HG02943 (cell line): Measurements from ENCODE around the gene BRAT1.

Source experiments
- ATAC-seq: cut with Tn5 transposase; IDR thresholded peaks from one replicate; pipeline ENCODE4 v1.9.1; 2021; ENCODE audit warnings: mild to moderate bottlenecking, low read depth, moderate library complexity; ENCODE audit not compliant: unreplicated experiment

The BRAT1 gene

GRCh38 chr7:2586326-2587020 is 31.1 kb upstream of the BRAT1 start:
- no peak for ATAC-seq

DNA sequence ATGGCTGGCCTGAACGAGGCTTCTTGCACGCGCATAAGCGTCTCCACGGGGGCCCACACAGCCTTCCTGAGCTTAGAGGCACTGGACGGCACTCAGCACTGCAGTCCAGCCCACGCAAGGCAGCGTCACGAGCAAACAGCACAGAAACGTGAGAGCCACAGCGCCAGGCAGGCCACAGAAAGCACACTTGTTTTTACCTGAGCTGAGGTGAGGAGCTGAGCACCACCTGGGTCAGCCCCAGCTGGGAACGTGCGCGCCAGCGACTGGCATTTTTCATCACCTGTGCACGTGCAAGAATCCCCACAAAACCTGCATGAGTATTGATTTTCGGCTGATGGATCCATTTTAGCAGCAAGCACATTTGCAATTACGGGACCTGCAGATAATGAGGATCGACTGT is 30.1 kb upstream of the BRAT1 start:
- ATAC-seq = no peak

GRCh38 chr7:2583798-2584580 is 28.7 kb upstream of the BRAT1 start:
- no peak for ATAC-seq

GRCh38 chr7:2582006-2582735 is 26.8 kb upstream of the BRAT1 start:
- no peak for ATAC-seq

DNA sequence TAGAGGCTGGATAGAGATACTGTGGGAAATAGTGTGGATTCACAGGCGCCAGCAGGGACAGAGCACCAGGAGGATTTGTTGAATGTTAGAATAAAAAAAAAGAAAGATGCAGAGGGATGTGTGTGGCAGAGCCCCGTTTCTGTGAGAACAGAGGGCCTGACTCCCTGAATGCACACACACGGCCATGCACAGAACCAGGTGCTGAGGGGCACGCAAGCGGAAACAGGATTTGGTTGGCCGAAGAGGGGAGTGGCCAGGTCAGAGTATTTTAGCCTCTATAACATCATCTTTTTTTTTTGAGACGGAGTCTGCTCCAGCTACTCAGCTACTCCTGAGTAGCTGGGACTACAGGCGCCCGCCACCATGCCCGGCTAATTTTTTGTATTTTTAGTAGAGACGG is 25.3 kb upstream of the BRAT1 start:
- no peak for ATAC-seq

DNA sequence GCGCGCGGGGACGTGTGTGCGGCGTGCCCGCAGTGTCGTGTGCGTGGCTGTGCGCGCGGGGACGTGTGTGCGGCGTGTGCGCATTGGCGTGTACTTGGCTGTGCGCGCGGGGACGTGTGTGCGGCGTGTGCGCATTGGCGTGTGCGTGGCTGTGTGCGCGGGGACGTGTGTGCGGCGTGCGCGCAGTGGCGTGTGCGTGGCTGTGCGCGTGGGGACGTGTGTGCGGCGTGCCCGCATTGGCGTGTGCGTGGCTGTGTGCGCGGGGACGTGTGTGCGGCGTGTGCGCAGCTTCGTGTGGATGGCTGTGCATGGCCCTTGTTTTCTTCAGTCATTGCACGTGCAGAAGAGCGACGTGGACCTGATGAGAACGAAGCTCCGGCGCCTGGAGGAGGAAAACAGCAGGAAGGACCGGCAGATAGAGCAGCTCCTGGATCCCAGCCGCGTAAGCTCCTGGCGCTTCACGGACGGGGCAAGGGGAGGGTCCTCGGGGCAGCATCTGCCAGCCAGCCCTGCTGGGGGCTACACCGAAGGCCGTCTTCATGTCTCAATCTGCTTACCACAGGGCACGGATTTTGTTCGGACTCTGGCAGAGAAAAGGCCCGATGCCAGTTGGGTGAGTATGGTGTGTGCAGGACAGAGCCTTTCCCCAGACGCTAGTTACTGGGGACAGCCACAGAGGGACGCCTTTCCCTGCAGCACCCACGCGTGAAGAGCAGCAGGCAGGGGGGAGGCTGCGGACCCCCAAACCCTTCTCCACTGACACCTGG is 22.8 kb upstream of the BRAT1 start:
- no peak for ATAC-seq

GRCh38 chr7:2576742-2577491 is 21.6 kb upstream of the BRAT1 start:
- no peak for ATAC-seq

DNA sequence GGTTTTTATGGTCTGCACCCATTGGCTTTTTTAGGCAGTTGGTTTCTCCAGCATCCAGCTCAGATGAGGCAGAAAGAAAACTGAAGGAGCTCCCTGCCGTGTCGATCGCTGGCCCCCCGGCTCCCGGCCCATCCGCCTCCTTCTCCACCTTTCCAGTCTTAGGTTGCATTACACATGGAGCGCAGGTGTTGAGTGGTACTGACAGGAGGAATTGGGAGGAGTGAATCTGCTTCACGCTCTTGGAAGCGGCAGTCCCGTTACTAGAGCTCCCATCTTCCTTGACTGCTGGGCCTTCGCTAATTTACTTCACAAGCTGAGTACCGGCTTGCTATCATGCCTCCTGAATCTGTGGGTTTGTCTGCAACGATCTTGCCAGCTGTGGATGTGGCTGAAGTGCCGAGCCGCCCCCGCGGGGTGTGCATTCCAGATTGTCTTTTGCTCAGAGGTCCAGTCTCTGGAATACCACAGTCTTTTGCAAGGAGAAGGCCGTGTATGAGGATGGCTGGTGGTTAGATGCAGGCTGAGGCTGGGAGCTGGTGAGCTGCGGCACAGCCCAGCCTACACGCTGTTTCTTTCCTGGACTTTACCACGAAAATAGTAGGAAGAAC is 20.5 kb upstream of the BRAT1 start:
- ATAC-seq = no peak

DNA sequence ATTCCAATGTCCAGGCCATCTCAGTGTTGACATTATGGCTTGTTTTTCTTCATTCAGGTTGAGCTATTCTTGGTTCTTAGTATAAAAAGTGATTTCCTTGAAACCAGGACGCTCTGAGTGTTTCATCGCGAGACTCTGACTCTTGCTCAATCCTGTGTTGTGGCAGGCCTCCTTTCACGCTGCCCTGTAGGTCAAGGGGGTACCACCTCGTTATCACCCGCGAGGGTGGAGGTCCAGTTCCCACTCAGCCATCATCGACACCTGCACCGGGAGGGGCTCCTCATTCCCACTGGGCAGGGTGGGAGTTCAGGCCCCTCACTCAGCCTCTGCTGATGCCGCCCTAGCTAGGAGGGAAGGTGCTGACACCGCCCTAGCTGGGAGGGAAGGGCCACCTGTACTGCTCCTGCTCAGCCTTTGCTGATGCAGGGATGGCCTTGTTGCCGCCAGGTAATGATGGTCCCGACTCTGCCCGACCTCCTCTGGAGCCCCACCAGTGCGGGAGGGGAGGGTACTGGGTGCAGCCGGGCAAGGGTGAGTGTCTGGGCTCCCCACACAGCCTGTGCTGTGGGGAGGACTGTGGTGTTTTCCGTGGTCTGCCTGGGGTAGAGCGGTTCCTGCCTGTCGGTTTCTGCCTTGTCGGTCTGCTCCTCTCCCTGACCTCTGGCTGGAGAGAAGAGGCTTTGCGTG is 19.9 kb upstream of the BRAT1 start:
- no peak for ATAC-seq

DNA sequence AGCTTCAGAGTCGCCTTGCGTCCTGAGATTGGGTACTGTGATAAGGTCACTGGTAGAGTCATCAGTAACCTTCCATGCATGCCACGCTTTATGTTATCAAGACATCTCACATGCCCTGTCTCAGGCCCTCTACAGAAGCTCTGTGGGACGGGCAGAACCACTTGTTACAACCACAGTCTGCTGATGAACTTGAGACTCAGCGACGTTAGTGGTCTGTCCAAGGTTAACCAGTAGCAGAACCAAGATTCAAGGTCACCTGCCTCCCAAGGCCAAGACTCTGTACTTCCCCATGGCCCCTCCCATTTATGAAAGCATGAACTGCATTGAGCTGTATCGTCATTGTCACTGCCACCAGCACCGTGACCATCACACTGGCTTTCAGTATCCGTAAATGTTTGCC is 18.4 kb upstream of the BRAT1 start:
- no peak for ATAC-seq

DNA sequence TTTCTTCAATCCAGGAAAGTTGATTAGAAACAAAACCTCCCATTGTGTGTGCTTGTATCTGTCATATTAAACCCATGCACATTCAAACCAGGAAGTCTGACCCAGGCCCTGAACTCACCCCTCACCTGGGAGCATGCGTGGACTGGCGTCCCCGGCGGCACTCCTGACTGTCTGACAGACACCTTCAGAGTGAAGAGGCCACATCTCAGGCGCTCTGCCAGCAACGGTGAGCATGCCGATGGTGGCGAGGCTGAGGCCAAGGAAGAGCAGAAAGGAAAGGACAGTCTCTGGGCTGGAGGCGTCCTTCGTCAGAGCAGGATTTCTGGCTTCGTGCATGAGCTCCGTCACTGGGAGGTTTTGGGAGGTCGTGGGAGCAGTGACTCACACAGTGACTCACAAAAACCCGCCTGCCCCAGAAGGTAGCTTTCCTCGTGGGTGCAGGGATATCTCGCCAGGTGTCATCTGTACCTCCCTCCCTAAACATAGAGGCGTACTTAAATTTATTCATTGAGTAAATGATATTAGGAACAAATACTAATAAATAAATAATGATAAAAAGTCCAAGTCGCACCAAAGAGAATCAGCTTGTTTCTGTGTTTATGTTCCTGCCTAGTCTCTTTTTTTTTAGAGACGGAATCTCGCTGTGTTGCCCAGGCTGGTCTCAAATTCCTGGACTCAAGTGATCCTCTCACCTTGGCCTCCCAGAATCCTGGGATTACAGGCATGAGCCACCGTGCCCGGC is 16.9 kb upstream of the BRAT1 start:
- ATAC-seq = no peak

DNA sequence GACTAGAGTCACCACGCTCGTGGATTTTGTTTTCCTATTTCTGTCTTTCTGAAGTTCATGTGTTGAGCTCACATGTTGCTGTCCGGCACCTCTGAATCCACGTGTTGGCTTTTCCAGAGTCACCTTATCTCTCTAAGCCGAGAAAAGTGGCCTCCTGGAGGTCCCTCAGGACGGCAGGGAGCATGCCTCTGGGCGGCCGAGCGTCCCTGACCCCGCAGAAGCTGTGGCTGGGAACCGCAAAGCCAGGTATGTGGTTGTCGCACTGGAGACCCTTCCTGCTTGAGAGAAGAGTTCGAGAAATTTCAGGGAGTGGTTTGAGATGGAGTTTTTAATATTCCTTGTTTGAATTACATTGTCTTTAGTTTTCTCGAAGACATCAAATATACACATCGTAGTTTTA is 16.1 kb upstream of the BRAT1 start:
- ATAC-seq = no peak

DNA sequence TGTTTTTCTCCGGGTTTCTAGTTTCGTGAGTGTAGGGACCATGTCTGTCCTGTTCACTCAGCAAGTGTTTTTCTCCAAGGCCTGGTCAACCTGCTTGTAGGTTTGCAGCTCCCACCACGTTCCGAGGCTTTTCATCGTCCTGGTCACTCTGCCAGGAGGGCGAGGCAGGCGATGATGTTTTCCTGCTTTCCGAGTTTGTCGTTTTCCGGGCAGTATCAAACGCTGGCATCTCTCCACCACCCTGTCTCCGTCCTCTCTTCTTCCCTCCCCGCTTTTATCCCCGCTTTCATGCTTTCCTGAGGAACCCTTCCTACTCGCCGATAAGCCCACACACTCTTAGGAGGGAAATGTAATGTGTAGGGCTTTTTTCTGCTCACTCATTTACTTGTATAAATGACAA is 14.7 kb upstream of the BRAT1 start:
- no peak for ATAC-seq

- ATAC-seq = no peak
Observed at GRCh38 chr7:2569421-2569820, 14.1 kb upstream of the BRAT1 start.

DNA sequence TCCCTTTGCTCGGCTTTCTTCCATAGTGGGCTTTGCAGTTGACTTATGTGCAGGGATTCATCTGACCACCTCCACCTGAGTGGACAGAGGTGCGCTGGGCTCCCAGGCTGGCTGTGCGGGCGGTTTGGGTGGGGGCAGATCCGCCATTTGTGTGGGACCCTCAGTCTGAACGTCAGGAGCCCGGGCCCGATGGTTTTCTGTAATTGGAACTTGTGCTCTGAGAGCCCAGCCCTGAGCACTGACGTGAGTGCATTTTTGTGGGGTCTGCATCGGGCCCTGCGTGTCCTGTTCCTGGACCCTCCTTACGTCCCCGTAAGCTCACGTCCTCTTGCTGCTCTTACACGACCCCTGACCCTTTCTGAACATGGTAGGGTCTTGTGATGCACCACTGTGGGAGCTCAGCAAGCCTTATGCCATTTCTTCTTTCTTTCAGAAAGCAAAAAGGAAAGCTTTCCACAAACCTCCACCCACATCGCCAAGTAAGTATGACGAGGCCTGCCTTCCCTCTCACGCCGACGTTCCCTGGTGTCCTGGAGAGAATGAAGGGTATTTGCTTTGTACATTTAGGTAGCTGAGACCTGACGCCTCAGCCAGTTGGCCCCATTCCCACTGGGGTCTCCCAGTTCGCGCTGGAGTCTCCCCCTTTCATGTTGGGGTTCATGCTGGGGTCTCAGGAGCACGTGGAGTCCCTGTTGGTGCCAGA is 13.3 kb upstream of the BRAT1 start:
- ATAC-seq = no peak

GRCh38 chr7:2567679-2568278 is 12.5 kb upstream of the BRAT1 start:
- ATAC-seq = no peak

GRCh38 chr7:2566890-2567678 is 11.8 kb upstream of the BRAT1 start:
- ATAC-seq = peak; percentile 87
